Neural progenitor cell (in vitro differentiated cells): ENCODE data around the gene IFFO2. TPM values are rescaled to one million over a fixed set of nuclear protein-coding genes. Genes with fewer than 3 reads are reported as not detected.

ENCODE experiments used
- DNase-seq: peaks from one replicate; pipeline ENCODE4 v3.0.0-alpha.2; 2016; ENCODE audit warnings: low spot score
- H2AFZ ChIP-seq: fragments of 200-600 bp; sonication (generic); replicated peaks from 2 replicates; pipeline ENCODE4 v1.6.1; 2016; ENCODE audit warnings: antibody characterized with exemption
- H3F3A ChIP-seq: fragments of 200-600 bp; sonication (generic); 2 replicates; pipeline ENCODE4 v1.6.1; 2016; ENCODE audit warnings: antibody characterized with exemption, low read depth
- H3K27ac ChIP-seq: fragments of 200-600 bp; sonication (generic); 2 replicates; pipeline ENCODE4 v1.5.1; 2016; ENCODE audit warnings: mild to moderate bottlenecking
- H3K27me3 ChIP-seq: fragments of 200-600 bp; sonication (generic); 2 replicates; pipeline ENCODE4 v1.6.1; 2016; ENCODE audit warnings: mild to moderate bottlenecking, moderate library complexity
- H3K36me3 ChIP-seq: fragments of 200-600 bp; sonication (generic); 2 replicates; pipeline ENCODE4 v1.5.1; 2016
- H3K4me1 ChIP-seq: fragments of 200-600 bp; sonication (generic); 2 replicates; pipeline ENCODE4 v1.6.1; 2016; ENCODE audit warnings: mixed run types
- H3K4me2 ChIP-seq: fragments of 200-600 bp; sonication (generic); 2 replicates; pipeline ENCODE4 v1.6.1; 2016
- H3K4me3 ChIP-seq: fragments of 200-600 bp; sonication (generic); 2 replicates; pipeline ENCODE4 v1.5.1; 2016
- H3K79me2 ChIP-seq: fragments of 200-600 bp; sonication (generic); 2 replicates; pipeline ENCODE4 v1.6.1; 2016; ENCODE audit warnings: low read depth
- H3K9ac ChIP-seq: fragments of 200-600 bp; sonication (generic); 2 replicates; pipeline ENCODE4 v1.6.1; 2016
- H3K9me3 ChIP-seq: fragments of 200-600 bp; sonication (generic); 2 replicates; pipeline ENCODE4 v1.5.1; 2016; ENCODE audit warnings: low read depth
- H4K20me1 ChIP-seq: fragments of 200-600 bp; sonication (generic); 2 replicates; pipeline ENCODE4 v1.6.1; 2016; ENCODE audit warnings: low read depth
- H3K27ac Mint-ChIP-seq: 3 replicates; pipeline ENCODE4 v1.8.0; 2021; ENCODE audit warnings: mixed read lengths
- H3K27me3 Mint-ChIP-seq: 2 replicates; pipeline ENCODE4 v1.8.0; 2022; ENCODE audit warnings: low read depth, mild to moderate bottlenecking, inconsistent platforms, moderate library complexity, mixed read lengths; ENCODE audit not compliant: insufficient read depth
- H3K36me3 Mint-ChIP-seq: 3 replicates; pipeline ENCODE4 v1.8.0; 2021; ENCODE audit warnings: mixed read lengths
- H3K4me1 Mint-ChIP-seq: 3 replicates; pipeline ENCODE4 v1.8.0; 2021; ENCODE audit warnings: mixed read lengths
- H3K4me3 Mint-ChIP-seq: 3 replicates; pipeline ENCODE4 v1.8.0; 2021; ENCODE audit warnings: mild to moderate bottlenecking, moderate library complexity, mixed read lengths
- H3K9me3 Mint-ChIP-seq: 3 replicates; pipeline ENCODE4 v1.8.0; 2020; ENCODE audit warnings: mixed read lengths
- EZH2 ChIP-seq: fragments of 200-600 bp; sonication (generic); IDR thresholded peaks from 2 replicates; pipeline ENCODE4 v1.6.1; 2017; ENCODE audit warnings: antibody characterized with exemption, mild to moderate bottlenecking, moderate library complexity
- EZH2phosphoT487 ChIP-seq: fragments of 200-600 bp; sonication (generic); IDR thresholded peaks from 2 replicates; pipeline ENCODE4 v1.6.1; 2017; ENCODE audit warnings: antibody characterized with exemption
- total RNA-seq: library from RNA; depleted of rRNA; stranded (reverse); fragments of >200 nt; gene quantifications from 2 replicates; pipeline ENCODE4 v1.2.3, GENCODE V29; 2015; ENCODE audit warnings: low replicate concordance
- TF ChIP-seq, protein P1 (sequence below): fragments of 200-600 bp; sonication (generic); IDR thresholded peaks from 2 replicates; pipeline ENCODE4 v1.5.1; 2017; ENCODE audit warnings: antibody characterized with exemption, mild to moderate bottlenecking

IFFO2 gene
- total RNA-seq, 1 donor from 2014 or later, result 0.65 TPM

DNA sequence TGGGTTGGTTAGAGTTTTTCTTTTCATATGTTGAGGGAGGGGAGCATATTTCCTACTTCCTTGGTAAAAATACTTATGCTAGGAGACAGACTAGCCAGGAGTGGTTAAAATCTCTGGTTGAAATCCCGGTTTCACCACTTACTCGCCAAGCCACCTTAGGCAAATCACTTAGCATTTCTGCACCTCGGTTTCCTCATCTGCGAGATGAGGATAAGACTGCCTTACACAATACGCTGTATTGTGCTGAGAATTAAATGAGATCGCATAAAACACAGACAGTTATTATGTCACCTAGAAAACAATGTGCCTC lies 1.4 kb downstream of the IFFO2 start:
- Histone ChIP-seq H3K79me2 (no peaks in the 10 kb centered on the region), H3K27ac (no peak overlapping the region)
- H3K27ac Mint-ChIP-seq, result peak overlapping the region; percentile 37

DNA sequence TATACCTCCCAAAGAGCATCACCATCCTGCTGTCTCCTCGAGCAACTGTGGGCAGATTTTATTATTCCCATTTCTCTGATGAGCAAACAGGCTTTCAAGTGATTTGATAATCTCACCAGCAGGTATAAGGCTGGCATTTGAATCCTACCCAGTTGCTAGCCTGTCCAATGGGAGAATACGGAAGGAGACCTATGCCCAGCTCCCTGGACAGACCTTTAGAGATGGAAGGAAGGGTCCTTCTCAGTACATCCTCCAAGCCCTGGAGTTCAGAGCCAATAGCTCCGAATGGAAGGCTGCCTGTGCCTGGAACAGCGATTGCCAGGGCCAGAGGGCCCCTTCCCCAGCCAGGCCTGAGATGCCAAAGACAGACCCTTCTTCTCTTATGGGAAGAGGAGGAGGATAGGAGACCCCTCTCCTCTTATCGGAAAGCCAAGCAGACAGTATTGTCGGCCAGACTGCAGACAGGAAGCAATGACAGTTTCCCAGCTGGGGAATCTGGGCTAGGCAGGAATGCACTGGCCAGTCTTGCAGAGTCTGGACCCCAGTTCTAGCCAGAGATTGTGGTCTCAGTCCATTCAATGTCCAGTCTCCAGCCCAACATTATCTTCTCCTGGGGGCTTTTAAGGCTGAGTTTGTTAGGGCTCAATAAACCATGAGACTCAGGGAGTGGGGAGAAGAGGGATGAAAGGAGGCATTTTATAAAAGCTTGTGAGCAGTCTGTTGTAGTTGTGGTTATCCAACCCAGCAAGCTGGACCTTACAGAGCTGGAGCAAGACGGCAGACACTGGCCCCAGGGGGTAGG lies 2.0 kb downstream of the IFFO2 start:
- Histone ChIP-seq H3K9me3 (no peaks in the 10 kb centered on the region), H3K4me3 (no peak overlapping the region), H3K36me3 (no peaks in the 10 kb centered on the region), H2AFZ (no peak overlapping the region), H3K4me2 (no peak overlapping the region), H3K4me1 (peaks cover 17% of the 10 kb centered on the region), H3K27me3 (peaks cover 63% of the 10 kb centered on the region), H3K79me2 (no peaks in the 10 kb centered on the region), H3K9ac (no peak overlapping the region), H4K20me1 (peaks cover 8% of the 10 kb centered on the region), H3F3A (peaks cover 27% of the 10 kb centered on the region), H3K27ac (no peak overlapping the region)
- H3K4me1 Mint-ChIP-seq, result peaks cover 40% of the 10 kb centered on the region
- DNase-seq, result no peak
- H3K4me3 Mint-ChIP-seq, result peak overlapping the region; percentile 88
- TF ChIP-seq EZH2phosphoT487 (no peak), EZH2 (no peak)
- TF ChIP-seq, protein P1, sequence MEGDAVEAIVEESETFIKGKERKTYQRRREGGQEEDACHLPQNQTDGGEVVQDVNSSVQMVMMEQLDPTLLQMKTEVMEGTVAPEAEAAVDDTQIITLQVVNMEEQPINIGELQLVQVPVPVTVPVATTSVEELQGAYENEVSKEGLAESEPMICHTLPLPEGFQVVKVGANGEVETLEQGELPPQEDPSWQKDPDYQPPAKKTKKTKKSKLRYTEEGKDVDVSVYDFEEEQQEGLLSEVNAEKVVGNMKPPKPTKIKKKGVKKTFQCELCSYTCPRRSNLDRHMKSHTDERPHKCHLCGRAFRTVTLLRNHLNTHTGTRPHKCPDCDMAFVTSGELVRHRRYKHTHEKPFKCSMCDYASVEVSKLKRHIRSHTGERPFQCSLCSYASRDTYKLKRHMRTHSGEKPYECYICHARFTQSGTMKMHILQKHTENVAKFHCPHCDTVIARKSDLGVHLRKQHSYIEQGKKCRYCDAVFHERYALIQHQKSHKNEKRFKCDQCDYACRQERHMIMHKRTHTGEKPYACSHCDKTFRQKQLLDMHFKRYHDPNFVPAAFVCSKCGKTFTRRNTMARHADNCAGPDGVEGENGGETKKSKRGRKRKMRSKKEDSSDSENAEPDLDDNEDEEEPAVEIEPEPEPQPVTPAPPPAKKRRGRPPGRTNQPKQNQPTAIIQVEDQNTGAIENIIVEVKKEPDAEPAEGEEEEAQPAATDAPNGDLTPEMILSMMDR, result no peak
- no peak overlapping the region for H3K27ac Mint-ChIP-seq
- H3K36me3 Mint-ChIP-seq, result no peaks in the 10 kb centered on the region
- H3K9me3 Mint-ChIP-seq, result no peaks in the 10 kb centered on the region
- H3K27me3 Mint-ChIP-seq, result peaks cover 18% of the 10 kb centered on the region

More for the DNA sequence above, 1.4 kb downstream of the IFFO2 start:
- H3F3A ChIP-seq, result peaks cover 21% of the 10 kb centered on the region
- TF ChIP-seq EZH2phosphoT487, result no peak
- TF ChIP-seq, protein P1, result no peak
- no peak for TF ChIP-seq EZH2
- H3K4me1 ChIP-seq, result peaks cover 11% of the 10 kb centered on the region
- Mint-ChIP-seq H3K9me3 (no peaks in the 10 kb centered on the region), H3K27me3 (peaks cover 18% of the 10 kb centered on the region), H3K4me3 (peak overlapping the region; percentile 88), H3K36me3 (no peaks in the 10 kb centered on the region), H3K4me1 (peaks cover 34% of the 10 kb centered on the region)
- DNase-seq, result no peak
- peak overlapping the region; percentile 84 for H3K4me2 ChIP-seq
- peaks cover 63% of the 10 kb centered on the region for H3K27me3 ChIP-seq
- H2AFZ ChIP-seq, result no peak overlapping the region
- no peaks in the 10 kb centered on the region for H3K9me3 ChIP-seq
- peak overlapping the region; percentile 54 for H3K4me3 ChIP-seq
- H3K36me3 ChIP-seq, result no peaks in the 10 kb centered on the region
- H3K9ac ChIP-seq, result no peak overlapping the region
- peaks cover 8% of the 10 kb centered on the region for H4K20me1 ChIP-seq

DNA sequence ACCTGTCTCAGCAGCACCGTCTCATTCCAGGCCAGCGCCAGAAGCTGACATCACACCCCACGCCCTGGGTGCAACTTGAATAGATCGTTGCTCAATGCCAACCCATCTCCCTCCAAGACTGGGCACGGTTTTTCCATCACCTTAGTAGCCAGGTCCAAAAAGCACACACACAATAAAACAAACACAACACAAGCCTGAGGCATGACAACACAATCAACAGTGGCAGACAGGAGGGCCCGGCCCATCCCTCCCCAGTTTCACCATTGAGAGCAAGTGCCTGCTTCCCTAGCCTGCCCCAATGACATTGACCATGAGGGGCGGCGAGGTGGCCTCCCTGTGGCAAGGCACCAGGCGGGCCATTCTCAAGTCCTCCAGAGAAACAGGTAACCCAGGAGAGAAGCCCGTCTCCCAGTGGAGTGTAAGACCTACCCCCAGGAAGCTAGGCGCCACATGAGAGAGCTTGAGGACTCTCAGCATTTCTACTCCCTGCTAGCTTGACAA lies 2.7 kb downstream of the IFFO2 start:
- Histone ChIP-seq H3F3A (peaks cover 29% of the 10 kb centered on the region), H3K9me3 (no peaks in the 10 kb centered on the region), H3K27me3 (peaks cover 57% of the 10 kb centered on the region), H3K9ac (no peak overlapping the region), H3K27ac (no peak overlapping the region), H3K4me1 (peaks cover 23% of the 10 kb centered on the region), H3K4me3 (no peak overlapping the region), H2AFZ (no peak overlapping the region), H4K20me1 (peaks cover 8% of the 10 kb centered on the region), H3K36me3 (no peaks in the 10 kb centered on the region), H3K4me2 (no peak overlapping the region), H3K79me2 (no peaks in the 10 kb centered on the region)
- DNase-seq, result no peak
- Mint-ChIP-seq H3K27ac (no peak overlapping the region), H3K4me3 (peak overlapping the region; percentile 88), H3K36me3 (no peaks in the 10 kb centered on the region), H3K4me1 (peaks cover 47% of the 10 kb centered on the region), H3K9me3 (no peaks in the 10 kb centered on the region), H3K27me3 (peaks cover 18% of the 10 kb centered on the region)
- TF ChIP-seq EZH2phosphoT487 (no peak), EZH2 (no peak)
- TF ChIP-seq, protein P1, result no peak
